GM21576 (cell line): Measurements from ENCODE around the gene CRYGD.

ENCODE experiments used
- ATAC-seq: cut with Tn5 transposase; IDR thresholded peaks from one replicate; pipeline ENCODE4 v1.9.1; 2021; ENCODE audit warnings: mild to moderate bottlenecking, moderate library complexity; ENCODE audit not compliant: unreplicated experiment

Gene CRYGD

DNA sequence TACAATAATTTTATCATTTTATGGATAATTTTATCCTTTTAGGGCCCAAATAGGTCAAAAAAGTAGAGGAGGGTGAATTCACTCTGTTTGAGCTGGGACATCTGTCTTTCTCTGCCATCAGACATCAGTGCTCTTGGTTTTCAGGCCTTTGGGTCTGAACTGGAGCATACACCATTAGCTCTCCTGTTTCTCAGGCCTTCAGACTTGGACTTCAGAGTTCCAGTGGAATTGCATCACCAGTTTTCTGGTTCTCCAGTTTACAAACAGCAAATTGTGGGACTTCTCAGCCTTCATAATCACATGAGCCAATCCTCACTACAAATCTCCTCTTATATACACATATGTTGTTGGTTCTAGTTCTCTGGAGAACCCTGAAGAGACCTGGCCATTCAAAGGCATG lies 33.9 kb downstream of the CRYGD start:
- ATAC-seq, result no peak

DNA sequence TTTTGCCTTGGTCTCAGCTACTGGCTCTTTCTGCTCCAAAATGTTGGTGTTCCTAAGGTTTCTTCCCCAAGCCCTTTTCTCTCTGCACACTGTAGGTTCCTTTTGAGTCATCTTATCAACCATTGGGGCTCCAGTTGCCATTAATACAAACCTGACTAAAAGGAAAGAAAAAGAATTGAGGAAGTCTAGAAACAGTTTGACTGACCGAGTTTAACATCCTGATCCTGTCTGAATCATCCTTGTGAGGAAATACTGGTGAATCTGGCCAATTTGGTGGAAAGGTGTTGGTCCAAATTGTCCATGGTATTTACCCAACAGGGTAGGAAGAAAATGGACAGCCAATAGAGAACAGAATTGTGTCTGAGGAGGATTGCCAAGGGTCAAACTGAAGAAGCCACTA lies 38.3 kb downstream of the CRYGD start:
- no peak for ATAC-seq

DNA sequence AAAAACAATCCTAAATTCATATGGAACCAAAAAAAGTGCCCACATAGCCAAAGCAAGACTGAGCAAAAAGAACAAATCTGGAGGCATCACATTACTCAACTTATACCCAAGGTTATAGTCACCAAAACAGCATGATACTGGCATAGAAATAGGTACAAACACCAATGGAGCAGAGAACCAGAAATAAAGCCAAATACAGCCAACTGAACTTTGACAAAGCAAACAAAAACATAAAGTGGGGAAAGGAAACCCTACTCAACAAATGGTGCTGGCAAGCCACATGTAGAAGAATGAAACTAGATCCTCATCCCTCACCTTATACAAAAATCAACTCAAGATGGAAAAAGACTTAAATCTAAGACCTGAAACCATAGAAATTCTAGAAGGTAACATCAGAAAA lies 40.5 kb downstream of the CRYGD start:
- no peak for ATAC-seq

DNA sequence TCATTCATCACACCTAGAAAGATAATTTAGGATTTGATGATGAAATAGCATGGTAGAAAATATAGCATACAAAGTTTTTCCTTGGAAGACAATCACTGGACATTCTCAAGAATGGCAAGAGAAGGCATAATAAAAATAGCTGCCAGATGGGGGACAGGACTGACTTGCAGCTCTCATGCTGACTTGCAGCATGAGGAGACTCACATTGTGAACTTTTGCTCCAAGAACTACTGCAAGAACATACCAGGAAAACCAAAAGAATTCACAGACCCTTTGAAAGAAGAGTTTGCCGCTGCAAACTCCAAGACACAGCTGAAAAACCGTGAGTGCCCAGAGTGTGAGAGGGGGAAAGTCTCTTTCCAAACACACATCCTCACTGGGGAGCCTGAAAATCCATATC lies 47.0 kb downstream of the CRYGD start:
- ATAC-seq, result no peak

DNA sequence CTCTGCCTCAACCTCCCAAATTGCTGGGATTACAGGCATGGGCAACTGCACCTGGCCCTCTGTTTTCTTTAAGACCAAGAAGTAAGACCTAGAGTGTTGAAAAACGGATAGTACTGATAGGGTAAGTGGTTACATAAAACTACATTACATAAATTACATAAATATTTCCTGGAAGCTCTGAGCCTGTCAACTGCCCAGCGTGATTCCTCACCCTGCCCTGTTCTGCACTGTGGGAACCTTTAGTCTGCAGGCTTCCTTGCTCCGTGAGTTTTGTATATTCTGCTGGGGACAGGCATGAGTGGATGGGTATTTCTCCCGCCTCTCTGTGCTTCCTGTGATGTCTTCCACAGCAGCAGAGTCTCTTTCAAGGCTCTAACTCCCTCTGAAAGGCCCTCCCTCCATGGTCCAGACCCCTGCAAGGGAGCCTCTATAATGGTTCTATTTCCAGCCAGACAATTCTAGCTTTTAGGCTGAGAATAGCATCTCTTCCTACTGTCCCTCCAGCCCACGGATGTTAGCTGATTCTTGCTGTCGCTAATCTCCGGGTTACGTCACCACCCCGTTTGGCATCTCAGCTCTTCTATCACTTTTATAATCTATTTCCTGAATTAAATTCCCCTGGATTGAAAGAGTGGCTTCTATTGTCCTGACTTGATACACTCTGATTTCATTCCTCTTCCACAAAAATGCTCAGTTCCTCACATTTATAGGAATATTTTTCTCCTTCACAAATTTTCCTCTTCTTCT lies 49.5 kb downstream of the CRYGD start:
- no peak for ATAC-seq

DNA sequence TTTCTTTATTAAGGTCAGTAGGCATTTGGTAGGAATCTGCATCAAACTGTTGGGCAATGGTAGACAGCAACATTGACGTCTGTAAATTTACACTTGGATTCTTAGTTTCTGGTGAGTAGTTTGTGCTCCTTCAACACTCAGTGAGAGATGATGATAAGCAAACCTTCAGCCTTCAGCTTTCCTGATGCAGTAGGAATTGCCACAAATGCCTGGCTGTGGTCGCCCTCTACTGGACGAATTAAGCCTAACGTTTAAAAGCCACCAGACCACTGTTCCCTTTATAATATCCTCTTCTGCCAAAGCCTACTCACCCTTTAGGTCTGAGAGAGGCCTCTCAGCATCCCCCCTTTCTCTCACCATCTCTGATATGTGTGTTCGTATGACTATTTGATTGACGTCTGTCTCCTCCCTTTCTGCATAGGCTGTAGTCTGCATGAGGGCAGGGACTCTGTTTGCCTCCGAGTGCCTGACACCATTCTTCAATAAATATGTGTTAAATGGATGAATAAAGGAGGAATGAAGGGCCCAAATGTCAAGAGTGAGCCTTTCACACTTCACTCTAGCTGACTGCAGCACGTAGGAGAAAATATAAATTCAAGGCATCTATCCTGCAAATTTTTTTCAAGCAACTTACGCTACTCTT lies 52.0 kb downstream of the CRYGD start:
- peak; percentile 66 for ATAC-seq
